ENCODE results near the gene CTNNA2.

Gene CTNNA2

DNA sequence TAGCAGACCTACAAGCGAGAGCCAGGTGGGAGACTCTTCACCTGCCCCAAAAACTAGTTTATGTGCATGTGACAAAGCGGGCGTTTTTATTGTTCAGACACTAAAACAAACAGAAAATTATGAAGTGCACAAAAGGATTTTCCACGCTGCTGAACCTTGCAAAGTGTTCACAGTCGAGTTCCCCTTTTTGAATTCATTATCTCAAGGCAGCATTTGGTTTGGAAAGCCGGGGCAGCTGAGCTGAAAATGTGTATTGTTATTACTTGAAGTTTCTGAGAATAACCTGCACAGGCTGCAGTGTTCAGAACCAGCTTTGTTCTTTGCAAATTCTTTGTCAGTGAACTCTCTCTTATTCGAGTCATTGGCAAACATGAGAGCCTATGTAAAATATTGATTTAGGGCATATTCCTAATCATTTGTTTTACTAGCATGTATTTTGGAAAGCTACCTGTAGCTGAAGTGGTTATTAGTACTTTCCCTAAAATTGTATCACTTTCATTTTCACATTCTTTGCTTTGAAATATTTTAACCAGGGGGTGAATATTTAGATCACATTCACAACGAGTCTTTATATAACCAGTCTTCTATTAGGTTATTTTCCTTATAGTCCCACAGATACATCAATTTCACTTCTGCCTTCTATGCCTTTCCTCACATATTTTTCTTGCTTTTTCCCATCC is 732.2 kb downstream of the CTNNA2 start:
- no peaks in the 10 kb centered on the region for H3K36me3 ChIP-seq (ENCODE audit: control insufficient read depth in 5 of 5, insufficient read depth in 5 of 5, low read length in 5 of 5)
- no peak overlapping the region for H3K4me3 ChIP-seq (ENCODE audit: low read depth in 1 of 5, low read length in 5 of 5)
- no peaks in the 10 kb centered on the region for H3K27me3 ChIP-seq (ENCODE audit: control insufficient read depth in 5 of 5, insufficient read depth in 4 of 5, low read length in 5 of 5)
- no peaks in the 10 kb centered on the region for H3K9me3 ChIP-seq (ENCODE audit: control insufficient read depth in 5 of 5, low read length in 5 of 5)
- H3K27ac ChIP-seq (ENCODE audit: low read depth, low read length) = no peak overlapping the region
- no peak overlapping the region for H3K9ac ChIP-seq (ENCODE audit: low read length in 5 of 5)
- H3K4me1 ChIP-seq (ENCODE audit: control insufficient read depth in 5 of 5, insufficient read depth in 5 of 5, low read length in 5 of 5) = no peaks in the 10 kb centered on the region

DNA sequence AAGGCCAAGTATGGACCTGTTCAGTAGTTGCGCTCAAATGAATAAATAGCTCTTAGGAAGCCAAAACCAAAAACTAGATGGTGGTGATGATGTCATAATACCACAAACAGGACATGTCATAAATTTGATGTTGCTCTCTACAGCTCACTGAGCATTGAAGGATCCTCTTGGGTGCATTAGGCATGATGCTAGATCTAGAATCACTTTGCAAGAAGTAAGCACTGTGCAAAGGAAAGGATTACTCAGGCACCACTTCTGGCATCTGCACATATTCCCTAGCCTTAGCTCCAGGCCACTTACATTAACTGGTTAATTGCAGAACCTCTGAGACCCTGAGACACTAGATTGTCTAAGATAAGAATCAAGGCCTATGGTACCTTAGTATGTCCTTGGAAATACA is 733.7 kb downstream of the CTNNA2 start:
- Histone ChIP-seq H3K27me3 (ENCODE audit: control insufficient read depth in 5 of 5, insufficient read depth in 4 of 5, low read length in 5 of 5) (no peaks in the 10 kb centered on the region), H3K4me1 (ENCODE audit: control insufficient read depth in 5 of 5, insufficient read depth in 5 of 5, low read length in 5 of 5) (no peaks in the 10 kb centered on the region), H3K27ac (ENCODE audit: low read depth, low read length) (no peak overlapping the region), H3K9ac (ENCODE audit: low read length in 5 of 5) (no peak overlapping the region), H3K4me3 (ENCODE audit: low read depth in 1 of 5, low read length in 5 of 5) (no peak overlapping the region), H3K9me3 (ENCODE audit: control insufficient read depth in 5 of 5, low read length in 5 of 5) (no peaks in the 10 kb centered on the region), H3K36me3 (ENCODE audit: control insufficient read depth in 5 of 5, insufficient read depth in 5 of 5, low read length in 5 of 5) (no peaks in the 10 kb centered on the region)

DNA sequence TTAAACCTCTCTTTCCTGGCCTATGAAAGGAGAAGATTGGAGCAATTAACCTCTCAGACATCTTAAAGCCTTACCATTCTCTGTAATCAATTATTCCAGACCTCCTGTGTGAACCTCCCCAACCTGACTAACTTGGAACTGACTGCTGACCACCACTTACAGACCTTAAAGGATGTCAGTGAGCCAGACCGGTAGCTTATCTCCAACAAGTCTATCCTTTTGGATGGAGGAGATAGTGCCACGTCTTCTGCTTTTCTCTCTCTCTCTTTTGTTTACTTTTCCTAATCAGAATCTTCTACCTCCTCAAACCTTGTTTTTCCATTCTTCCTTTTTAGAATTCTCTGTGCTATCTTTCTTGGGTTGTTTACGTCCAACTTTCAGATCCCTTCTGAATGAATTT is 734.5 kb downstream of the CTNNA2 start:
- Histone ChIP-seq H3K4me1 (ENCODE audit: control insufficient read depth in 5 of 5, insufficient read depth in 5 of 5, low read length in 5 of 5) (no peaks in the 10 kb centered on the region), H3K27me3 (ENCODE audit: control insufficient read depth in 5 of 5, insufficient read depth in 4 of 5, low read length in 5 of 5) (no peaks in the 10 kb centered on the region), H3K27ac (ENCODE audit: low read depth, low read length) (no peak overlapping the region), H3K9me3 (ENCODE audit: control insufficient read depth in 5 of 5, low read length in 5 of 5) (no peaks in the 10 kb centered on the region), H3K36me3 (ENCODE audit: control insufficient read depth in 5 of 5, insufficient read depth in 5 of 5, low read length in 5 of 5) (no peaks in the 10 kb centered on the region), H3K4me3 (ENCODE audit: low read depth in 1 of 5, low read length in 5 of 5) (no peak overlapping the region), H3K9ac (ENCODE audit: low read length in 5 of 5) (no peak overlapping the region)

DNA sequence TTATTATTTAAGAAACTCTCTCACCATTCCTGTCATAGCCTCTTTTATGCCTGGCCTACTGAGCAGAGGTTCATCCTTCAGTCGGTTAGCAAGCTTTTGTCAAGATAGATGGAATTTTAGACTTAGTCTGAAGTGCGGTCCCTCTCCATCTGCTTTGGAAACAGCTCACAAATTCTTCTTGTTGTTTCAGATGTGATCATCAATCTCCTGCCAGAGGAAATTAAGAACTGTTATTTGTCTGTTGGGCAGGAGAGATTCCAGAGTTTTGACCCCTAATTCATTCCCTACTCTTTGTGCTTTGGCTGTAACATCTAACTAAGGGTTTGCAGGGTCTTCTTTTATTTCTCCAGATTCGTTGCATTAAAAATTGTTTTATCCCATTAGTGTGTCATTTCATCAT is 735.3 kb downstream of the CTNNA2 start:
- Histone ChIP-seq H3K4me1 (ENCODE audit: control insufficient read depth in 5 of 5, insufficient read depth in 5 of 5, low read length in 5 of 5) (no peaks in the 10 kb centered on the region), H3K4me3 (ENCODE audit: low read depth in 1 of 5, low read length in 5 of 5) (no peak overlapping the region), H3K36me3 (ENCODE audit: control insufficient read depth in 5 of 5, insufficient read depth in 5 of 5, low read length in 5 of 5) (no peaks in the 10 kb centered on the region), H3K9me3 (ENCODE audit: control insufficient read depth in 5 of 5, low read length in 5 of 5) (no peaks in the 10 kb centered on the region), H3K27me3 (ENCODE audit: control insufficient read depth in 5 of 5, insufficient read depth in 4 of 5, low read length in 5 of 5) (no peaks in the 10 kb centered on the region), H3K9ac (ENCODE audit: low read length in 5 of 5) (no peak overlapping the region), H3K27ac (ENCODE audit: low read depth, low read length) (no peak overlapping the region)

DNA sequence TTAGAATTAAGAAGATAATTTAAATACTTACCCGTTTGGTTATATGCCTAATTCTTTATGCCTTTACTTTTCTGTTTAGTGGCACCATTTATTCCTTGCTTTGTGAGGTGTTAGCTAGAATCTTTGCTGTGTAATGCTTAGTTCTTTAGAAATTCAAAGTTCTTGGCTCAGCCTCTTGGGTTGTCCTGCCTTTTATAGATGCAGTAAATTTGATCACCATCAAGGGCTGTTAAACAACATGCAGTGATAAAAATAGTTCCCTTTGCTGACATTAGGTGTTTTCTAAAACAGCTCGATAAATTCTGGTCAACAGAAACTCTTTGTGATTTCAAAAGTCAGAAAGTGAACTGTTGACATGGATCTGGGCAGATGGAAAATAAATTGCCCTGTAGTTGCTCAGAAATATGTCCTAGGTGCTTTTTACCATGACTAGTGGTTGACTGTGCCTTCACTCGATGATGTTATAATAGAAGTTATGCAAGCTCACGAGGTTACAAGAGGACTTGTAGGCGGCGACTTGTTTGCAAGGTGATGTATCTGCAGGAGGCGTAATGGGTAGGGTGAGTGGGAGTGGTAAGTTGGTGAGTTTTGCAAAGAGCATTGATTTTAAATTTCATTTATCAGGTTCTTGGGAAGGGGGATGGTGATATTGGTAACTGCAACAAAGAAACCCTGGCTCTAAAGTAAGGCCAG is 739.6 kb downstream of the CTNNA2 start:
- Histone ChIP-seq H3K4me1 (ENCODE audit: control insufficient read depth in 5 of 5, insufficient read depth in 5 of 5, low read length in 5 of 5) (peaks cover 0 to 8% (median 0%) of the 10 kb centered on the region in 5 donors), H3K4me3 (ENCODE audit: low read depth in 1 of 5, low read length in 5 of 5) (no peak overlapping the region), H3K27ac (ENCODE audit: low read depth, low read length) (no peak overlapping the region), H3K9me3 (ENCODE audit: control insufficient read depth in 5 of 5, low read length in 5 of 5) (no peaks in the 10 kb centered on the region), H3K9ac (ENCODE audit: low read length in 5 of 5) (no peak overlapping the region), H3K27me3 (ENCODE audit: control insufficient read depth in 5 of 5, insufficient read depth in 4 of 5, low read length in 5 of 5) (no peaks in the 10 kb centered on the region), H3K36me3 (ENCODE audit: control insufficient read depth in 5 of 5, insufficient read depth in 5 of 5, low read length in 5 of 5) (no peaks in the 10 kb centered on the region)

DNA sequence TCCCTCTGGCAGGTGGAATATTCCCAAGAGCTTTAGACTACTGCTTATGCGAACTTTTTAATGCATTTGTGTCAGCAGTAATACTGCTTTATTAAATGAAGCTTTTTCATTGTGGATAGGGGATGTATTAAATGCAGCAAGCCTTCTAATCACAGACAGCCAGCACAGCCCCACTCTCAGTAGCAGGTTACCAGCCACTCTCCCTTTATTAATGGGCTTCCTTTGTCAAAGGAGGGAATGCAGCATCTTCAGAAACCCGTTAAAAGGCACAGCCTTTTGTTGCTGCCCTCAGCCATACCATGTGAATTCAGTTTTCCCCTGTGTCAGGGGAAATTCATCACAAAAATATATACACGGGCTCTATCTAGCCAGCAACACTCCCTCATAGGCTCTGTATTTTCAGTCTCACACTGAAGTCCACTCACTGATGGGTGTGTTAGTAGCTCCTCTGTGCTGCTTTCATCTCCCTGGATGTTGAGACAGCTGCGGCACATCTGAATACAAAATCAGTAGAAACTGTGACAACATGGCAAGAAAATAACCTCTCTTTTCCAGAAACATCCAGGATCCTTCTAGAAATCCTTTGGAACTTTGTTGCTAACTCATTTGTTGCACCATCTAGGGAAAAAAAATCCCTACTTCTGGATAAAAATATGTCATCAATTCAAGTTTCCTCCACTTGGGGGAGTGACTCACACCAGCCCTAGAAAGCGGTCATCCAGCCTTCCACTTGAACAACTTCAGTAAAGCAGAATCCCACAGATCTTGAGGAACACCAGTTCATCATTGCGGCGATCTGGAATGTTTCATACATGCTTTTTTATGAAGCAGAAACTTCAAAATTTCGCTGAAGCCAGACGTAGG is 743.3 kb downstream of the CTNNA2 start:
- H3K4me3 ChIP-seq (ENCODE audit: low read depth in 1 of 5, low read length in 5 of 5) = no peak overlapping the region
- peaks cover 0 to 3% (median 0%) of the 10 kb centered on the region in 5 donors for H3K27me3 ChIP-seq (ENCODE audit: control insufficient read depth in 5 of 5, insufficient read depth in 4 of 5, low read length in 5 of 5)
- H3K27ac ChIP-seq (ENCODE audit: low read depth, low read length) = no peak overlapping the region
- no peak overlapping the region for H3K9ac ChIP-seq (ENCODE audit: low read length in 5 of 5)
- no peaks in the 10 kb centered on the region for H3K9me3 ChIP-seq (ENCODE audit: control insufficient read depth in 5 of 5, low read length in 5 of 5)
- peaks cover 0 to 8% (median 0%) of the 10 kb centered on the region in 5 donors for H3K4me1 ChIP-seq (ENCODE audit: control insufficient read depth in 5 of 5, insufficient read depth in 5 of 5, low read length in 5 of 5)
- no peaks in the 10 kb centered on the region for H3K36me3 ChIP-seq (ENCODE audit: control insufficient read depth in 5 of 5, insufficient read depth in 5 of 5, low read length in 5 of 5)

DNA sequence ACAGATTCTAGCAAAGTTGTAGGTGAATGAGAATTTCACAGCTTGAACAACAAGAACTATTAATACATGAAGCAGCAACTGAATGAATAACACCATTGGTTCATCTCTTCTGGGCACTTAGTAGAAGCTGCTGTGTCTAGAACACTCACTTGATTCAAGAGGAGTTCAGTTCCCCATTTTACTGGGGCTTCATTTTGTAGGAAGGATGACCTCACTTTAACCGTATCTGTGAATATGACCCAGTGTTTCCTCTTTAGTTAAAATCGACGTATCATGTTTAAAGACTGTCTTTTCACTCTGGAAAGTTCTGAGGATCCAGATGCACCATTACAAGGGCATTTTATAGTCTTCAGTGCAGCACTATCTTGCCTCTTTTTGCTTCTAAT is 743.9 kb downstream of the CTNNA2 start:
- peaks cover 0 to 8% (median 0%) of the 10 kb centered on the region in 5 donors for H3K4me1 ChIP-seq (ENCODE audit: control insufficient read depth in 5 of 5, insufficient read depth in 5 of 5, low read length in 5 of 5)
- H3K36me3 ChIP-seq (ENCODE audit: control insufficient read depth in 5 of 5, insufficient read depth in 5 of 5, low read length in 5 of 5) = no peaks in the 10 kb centered on the region
- H3K27ac ChIP-seq (ENCODE audit: low read depth, low read length) = no peak overlapping the region
- H3K27me3 ChIP-seq (ENCODE audit: control insufficient read depth in 5 of 5, insufficient read depth in 4 of 5, low read length in 5 of 5) = peaks cover 0 to 3% (median 0%) of the 10 kb centered on the region in 5 donors
- H3K4me3 ChIP-seq (ENCODE audit: low read depth in 1 of 5, low read length in 5 of 5) = no peak overlapping the region
- H3K9me3 ChIP-seq (ENCODE audit: control insufficient read depth in 5 of 5, low read length in 5 of 5) = no peaks in the 10 kb centered on the region
- H3K9ac ChIP-seq (ENCODE audit: low read length in 5 of 5) = no peak overlapping the region

DNA sequence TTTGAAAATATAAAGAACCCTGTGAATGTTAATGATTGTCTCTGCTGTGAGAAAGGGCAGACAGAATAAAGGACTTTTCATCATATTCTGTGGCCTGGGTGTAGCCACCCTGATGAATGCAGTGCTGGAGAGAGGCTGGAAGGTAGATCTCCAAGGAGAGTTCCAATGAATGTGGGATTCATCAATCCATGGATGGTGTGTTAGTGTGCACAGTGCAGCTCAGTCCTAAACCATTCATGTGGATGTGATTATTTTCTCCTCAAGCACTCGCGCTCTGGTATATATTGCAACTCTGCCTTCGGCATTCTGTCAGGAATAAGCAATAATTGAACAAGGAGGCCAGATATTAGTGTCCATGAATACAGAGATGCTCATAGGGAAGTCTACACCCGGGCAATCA is 744.6 kb downstream of the CTNNA2 start:
- H3K36me3 ChIP-seq (ENCODE audit: control insufficient read depth in 5 of 5, insufficient read depth in 5 of 5, low read length in 5 of 5) = no peaks in the 10 kb centered on the region
- no peak overlapping the region for H3K9ac ChIP-seq (ENCODE audit: low read length in 5 of 5)
- H3K27ac ChIP-seq (ENCODE audit: low read depth, low read length) = no peak overlapping the region
- no peaks in the 10 kb centered on the region for H3K9me3 ChIP-seq (ENCODE audit: control insufficient read depth in 5 of 5, low read length in 5 of 5)
- H3K27me3 ChIP-seq (ENCODE audit: control insufficient read depth in 5 of 5, insufficient read depth in 4 of 5, low read length in 5 of 5) = peaks cover 0 to 3% (median 0%) of the 10 kb centered on the region in 5 donors
- H3K4me1 ChIP-seq (ENCODE audit: control insufficient read depth in 5 of 5, insufficient read depth in 5 of 5, low read length in 5 of 5) = peaks cover 0 to 8% (median 0%) of the 10 kb centered on the region in 5 donors
- H3K4me3 ChIP-seq (ENCODE audit: low read depth in 1 of 5, low read length in 5 of 5) = no peak overlapping the region

DNA sequence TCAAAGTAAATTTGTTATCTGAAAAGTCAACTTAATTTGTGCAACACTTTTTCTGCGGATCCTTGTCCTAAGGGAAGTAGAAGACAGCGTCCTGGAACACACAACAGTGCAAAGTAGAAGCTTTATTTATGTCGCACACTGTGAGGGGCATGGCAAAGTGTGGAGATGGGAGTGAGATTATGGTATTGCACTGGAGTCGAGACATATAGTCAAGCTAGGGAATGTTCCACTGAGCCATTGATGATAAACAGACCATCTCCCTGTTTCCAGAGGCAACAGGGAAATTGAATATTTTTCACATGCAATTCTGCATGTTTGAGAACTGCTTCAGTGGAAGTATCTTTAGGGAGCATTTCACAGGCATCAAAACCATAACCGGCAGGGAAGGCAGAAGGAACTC is 745.5 kb downstream of the CTNNA2 start:
- Histone ChIP-seq H3K4me1 (ENCODE audit: control insufficient read depth in 5 of 5, insufficient read depth in 5 of 5, low read length in 5 of 5) (peaks cover 0 to 8% (median 0%) of the 10 kb centered on the region in 5 donors), H3K4me3 (ENCODE audit: low read depth in 1 of 5, low read length in 5 of 5) (no peak overlapping the region), H3K27me3 (ENCODE audit: control insufficient read depth in 5 of 5, insufficient read depth in 4 of 5, low read length in 5 of 5) (peaks cover 0 to 3% (median 0%) of the 10 kb centered on the region in 5 donors), H3K36me3 (ENCODE audit: control insufficient read depth in 5 of 5, insufficient read depth in 5 of 5, low read length in 5 of 5) (no peaks in the 10 kb centered on the region), H3K9ac (ENCODE audit: low read length in 5 of 5) (no peak overlapping the region), H3K9me3 (ENCODE audit: control insufficient read depth in 5 of 5, low read length in 5 of 5) (no peaks in the 10 kb centered on the region), H3K27ac (ENCODE audit: low read depth, low read length) (no peak overlapping the region)

DNA sequence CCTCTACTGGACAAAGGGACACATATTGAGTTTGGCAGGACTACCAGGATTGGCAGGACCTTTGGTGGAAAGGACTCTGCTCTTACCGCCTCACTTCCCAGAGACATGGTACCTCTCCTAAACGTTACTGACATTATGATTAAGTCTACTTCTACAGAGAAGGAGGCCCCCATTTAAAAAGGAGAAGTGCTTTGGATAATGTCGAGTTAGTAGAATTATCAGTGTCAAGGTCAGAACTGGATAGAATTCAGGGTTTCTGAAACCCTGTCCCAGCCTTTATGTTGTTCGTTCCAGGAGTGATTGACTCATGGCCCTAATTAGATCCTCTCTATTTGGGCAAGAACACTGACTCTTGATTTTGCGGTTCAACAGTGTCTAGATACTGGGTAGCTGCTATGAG is 745.9 kb downstream of the CTNNA2 start:
- no peak overlapping the region for H3K27ac ChIP-seq (ENCODE audit: low read depth, low read length)
- no peak overlapping the region for H3K9ac ChIP-seq (ENCODE audit: low read length in 5 of 5)
- H3K4me3 ChIP-seq (ENCODE audit: low read depth in 1 of 5, low read length in 5 of 5) = no peak overlapping the region
- H3K36me3 ChIP-seq (ENCODE audit: control insufficient read depth in 5 of 5, insufficient read depth in 5 of 5, low read length in 5 of 5) = no peaks in the 10 kb centered on the region
- H3K27me3 ChIP-seq (ENCODE audit: control insufficient read depth in 5 of 5, insufficient read depth in 4 of 5, low read length in 5 of 5) = peaks cover 0 to 3% (median 0%) of the 10 kb centered on the region in 5 donors
- H3K9me3 ChIP-seq (ENCODE audit: control insufficient read depth in 5 of 5, low read length in 5 of 5) = no peaks in the 10 kb centered on the region
- H3K4me1 ChIP-seq (ENCODE audit: control insufficient read depth in 5 of 5, insufficient read depth in 5 of 5, low read length in 5 of 5) = peaks cover 0 to 8% (median 0%) of the 10 kb centered on the region in 5 donors
